ENCODE data around the gene EXOC5.

DNA sequence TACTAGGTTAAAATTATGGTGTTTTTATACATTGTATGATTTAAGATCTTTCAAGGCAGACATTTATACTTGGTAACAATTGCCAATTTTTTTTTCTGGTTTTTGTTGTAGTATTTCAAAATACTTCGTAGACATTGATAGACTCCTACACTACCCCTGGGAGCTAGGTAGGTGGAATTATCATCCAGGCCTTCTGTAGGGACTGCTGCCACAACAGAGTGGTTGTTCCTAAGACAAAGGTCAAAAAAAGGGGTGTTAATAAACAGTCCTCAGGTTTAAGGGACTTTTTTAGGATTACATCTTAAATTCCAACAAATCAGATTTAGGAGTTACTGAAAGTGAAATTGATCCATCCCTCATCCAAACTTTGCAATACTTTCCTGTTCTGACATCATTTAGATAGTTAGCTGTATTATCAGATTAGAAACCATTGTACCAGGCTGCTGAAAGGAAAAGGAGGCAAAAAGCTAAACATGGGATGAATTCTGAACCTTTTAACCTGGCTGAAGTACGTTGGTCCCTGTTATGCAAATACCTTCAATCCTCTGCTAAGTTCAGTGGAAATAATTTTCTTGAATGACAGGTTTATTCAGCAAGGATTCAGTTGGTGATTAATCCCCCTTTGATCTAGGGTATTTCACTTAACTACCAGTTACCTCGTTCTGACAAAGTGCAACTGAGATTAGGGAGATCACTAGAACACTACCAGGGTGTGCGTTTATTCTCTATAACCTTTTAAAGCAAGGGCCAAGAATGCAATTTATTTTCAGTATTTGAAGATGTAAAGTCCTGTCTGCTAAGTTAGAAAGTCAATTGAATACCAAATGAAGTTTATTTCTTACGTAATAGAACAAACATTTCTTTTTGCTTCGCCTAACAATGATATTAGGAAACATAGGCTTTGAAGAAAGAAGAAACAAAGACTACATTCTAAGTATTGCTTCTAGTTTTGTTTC, 23.3 kb upstream of the EXOC5 start:
- TF ChIP-seq ZNF10 (tag by site-specific recombination; IDR thresholded peaks at IDR 0.05) (no peak), MYNN (tag by site-specific recombination; IDR thresholded peaks at IDR 0.05; ENCODE audit: borderline replicate concordance) (no peak), REPIN1 (tag by site-specific recombination; IDR thresholded peaks at IDR 0.05; ENCODE audit: low read depth) (no peak)
- TF ChIP-seq, protein P1, sequence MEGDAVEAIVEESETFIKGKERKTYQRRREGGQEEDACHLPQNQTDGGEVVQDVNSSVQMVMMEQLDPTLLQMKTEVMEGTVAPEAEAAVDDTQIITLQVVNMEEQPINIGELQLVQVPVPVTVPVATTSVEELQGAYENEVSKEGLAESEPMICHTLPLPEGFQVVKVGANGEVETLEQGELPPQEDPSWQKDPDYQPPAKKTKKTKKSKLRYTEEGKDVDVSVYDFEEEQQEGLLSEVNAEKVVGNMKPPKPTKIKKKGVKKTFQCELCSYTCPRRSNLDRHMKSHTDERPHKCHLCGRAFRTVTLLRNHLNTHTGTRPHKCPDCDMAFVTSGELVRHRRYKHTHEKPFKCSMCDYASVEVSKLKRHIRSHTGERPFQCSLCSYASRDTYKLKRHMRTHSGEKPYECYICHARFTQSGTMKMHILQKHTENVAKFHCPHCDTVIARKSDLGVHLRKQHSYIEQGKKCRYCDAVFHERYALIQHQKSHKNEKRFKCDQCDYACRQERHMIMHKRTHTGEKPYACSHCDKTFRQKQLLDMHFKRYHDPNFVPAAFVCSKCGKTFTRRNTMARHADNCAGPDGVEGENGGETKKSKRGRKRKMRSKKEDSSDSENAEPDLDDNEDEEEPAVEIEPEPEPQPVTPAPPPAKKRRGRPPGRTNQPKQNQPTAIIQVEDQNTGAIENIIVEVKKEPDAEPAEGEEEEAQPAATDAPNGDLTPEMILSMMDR (tag by site-specific recombination; IDR thresholded peaks at IDR 0.05) = no peak

Measured in HEK293 (cell line).